ENCODE measurements around the gene TMCC3. TPM values are rescaled to one million over a fixed set of nuclear protein-coding genes. Genes with fewer than 3 reads are reported as not detected.
A peak's percentile ranks its signal among the peaks of the same experiment; 100 is the strongest.

The TMCC3 gene
- total RNA-seq, 3 donors from 2014 or later (not counting 1 experiment from before 2014, with no cell fraction given) = 20.1 to 29.3 (median 21.6) TPM

DNA sequence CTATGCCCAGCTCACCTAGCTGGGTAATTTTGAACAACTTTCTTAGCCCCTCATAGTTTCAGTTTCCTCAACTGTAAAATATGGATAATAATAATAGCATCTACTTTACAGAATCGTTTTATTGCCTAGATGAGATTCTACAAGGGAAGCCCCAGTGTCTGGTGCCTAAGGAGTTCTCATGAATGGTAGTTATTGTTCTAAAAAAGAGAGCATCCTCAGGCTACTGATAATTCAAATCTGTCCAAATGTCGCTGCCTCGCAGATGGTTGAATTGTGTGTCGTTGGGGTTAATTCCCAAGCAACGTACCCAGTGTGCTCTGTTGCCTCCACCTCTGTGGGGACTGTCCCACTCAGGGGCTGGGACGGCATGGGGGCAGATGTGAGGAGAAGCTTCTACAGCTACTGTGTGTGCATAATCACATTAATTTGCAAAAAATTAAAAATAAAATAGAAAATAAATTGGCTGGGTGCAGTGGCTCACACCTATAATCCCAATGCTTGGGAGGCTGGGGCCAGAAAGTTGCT, 119.1 kb downstream of the TMCC3 start:
- ATAC-seq (no peak), DNase-seq (no peak)
- no peak overlapping the region for H3K4me3 ChIP-seq (ENCODE audit: low read length)
- no peaks in the 10 kb centered on the region for H3K27me3 ChIP-seq (ENCODE audit: control insufficient read depth, insufficient read depth, low read length)
- H3K4me1 ChIP-seq (ENCODE audit: control insufficient read depth, insufficient read depth, low read length) = no peaks in the 10 kb centered on the region
- H3K36me3 ChIP-seq (ENCODE audit: control insufficient read depth, insufficient read depth, low read length) = no peaks in the 10 kb centered on the region
- H3K27ac ChIP-seq (ENCODE audit: low read length) = no peak overlapping the region
- intact Hi-C loops (cut with micrococcal nuclease) = loop anchor here (5.0 kb wide), 1 partner anchor 99 kb away; no protein-coding TSS in a partner anchor
- WGBS (ENCODE audit: insufficient coverage) = 97% methylated on average over 5 of the region's 6 CpGs
- Mint-ChIP-seq H3K36me3 (no peaks in the 10 kb centered on the region), H3K27me3 (ENCODE audit: low read depth in 2 of 2) (peaks cover 6 to 8% of the 10 kb centered on the region in 2 donors), H3K4me1 (peaks cover 8 to 12% of the 10 kb centered on the region in 2 donors), H3K9me3 (no peaks in the 10 kb centered on the region), H3K4me3 (no peak overlapping the region), H3K27ac (no peak overlapping the region)
- no peaks in the 10 kb centered on the region for H3K9me3 ChIP-seq (ENCODE audit: control insufficient read depth, insufficient read depth, low read length)
- TF ChIP-seq, protein P1, sequence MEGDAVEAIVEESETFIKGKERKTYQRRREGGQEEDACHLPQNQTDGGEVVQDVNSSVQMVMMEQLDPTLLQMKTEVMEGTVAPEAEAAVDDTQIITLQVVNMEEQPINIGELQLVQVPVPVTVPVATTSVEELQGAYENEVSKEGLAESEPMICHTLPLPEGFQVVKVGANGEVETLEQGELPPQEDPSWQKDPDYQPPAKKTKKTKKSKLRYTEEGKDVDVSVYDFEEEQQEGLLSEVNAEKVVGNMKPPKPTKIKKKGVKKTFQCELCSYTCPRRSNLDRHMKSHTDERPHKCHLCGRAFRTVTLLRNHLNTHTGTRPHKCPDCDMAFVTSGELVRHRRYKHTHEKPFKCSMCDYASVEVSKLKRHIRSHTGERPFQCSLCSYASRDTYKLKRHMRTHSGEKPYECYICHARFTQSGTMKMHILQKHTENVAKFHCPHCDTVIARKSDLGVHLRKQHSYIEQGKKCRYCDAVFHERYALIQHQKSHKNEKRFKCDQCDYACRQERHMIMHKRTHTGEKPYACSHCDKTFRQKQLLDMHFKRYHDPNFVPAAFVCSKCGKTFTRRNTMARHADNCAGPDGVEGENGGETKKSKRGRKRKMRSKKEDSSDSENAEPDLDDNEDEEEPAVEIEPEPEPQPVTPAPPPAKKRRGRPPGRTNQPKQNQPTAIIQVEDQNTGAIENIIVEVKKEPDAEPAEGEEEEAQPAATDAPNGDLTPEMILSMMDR (IDR thresholded peaks at IDR 0.05) = no peak

- H3K27me3 Mint-ChIP-seq (ENCODE audit: low read depth in 2 of 2) = no peaks in the 10 kb centered on the region
- Histone ChIP-seq H3K9me3 (ENCODE audit: control insufficient read depth, insufficient read depth, low read length) (no peaks in the 10 kb centered on the region), H3K4me1 (ENCODE audit: control insufficient read depth, insufficient read depth, low read length) (no peaks in the 10 kb centered on the region), H3K4me3 (ENCODE audit: low read length) (no peak overlapping the region), H3K27me3 (ENCODE audit: control insufficient read depth, insufficient read depth, low read length) (no peaks in the 10 kb centered on the region), H3K27ac (ENCODE audit: low read length) (no peak overlapping the region), H3K36me3 (ENCODE audit: control insufficient read depth, insufficient read depth, low read length) (no peaks in the 10 kb centered on the region)
- H3K36me3 Mint-ChIP-seq = no peaks in the 10 kb centered on the region
- peak in 1 of 3 donors; percentile 28 for ATAC-seq
- TF ChIP-seq, protein P1 (IDR thresholded peaks at IDR 0.05) = no peak
- H3K9me3 Mint-ChIP-seq = no peaks in the 10 kb centered on the region
- intact Hi-C loops (cut with micrococcal nuclease) = no loop called here
- H3K27ac Mint-ChIP-seq = peak overlapping the region in 1 of 2 donors; percentile 57
- 23% methylated on average over 1 of the region's 2 CpGs for WGBS (ENCODE audit: insufficient coverage)
- no peak for DNase-seq
- no peak overlapping the region for H3K4me3 Mint-ChIP-seq
- H3K4me1 Mint-ChIP-seq = peaks cover 9 to 12% of the 10 kb centered on the region in 2 donors
These were observed 124.4 kb downstream of the TMCC3 start for GRCh38 chr12:94525951-94526350.

Other genes starting within 250 kb of the TMCC3 start
- 10 to 100 TPM; 13.3 to 19.3 (median 15.2) TPM for gene CEP83, start 190.7 kb downstream of the TMCC3 start, total RNA-seq